ENCODE results near the gene RTL5.

Gene RTL5

DNA sequence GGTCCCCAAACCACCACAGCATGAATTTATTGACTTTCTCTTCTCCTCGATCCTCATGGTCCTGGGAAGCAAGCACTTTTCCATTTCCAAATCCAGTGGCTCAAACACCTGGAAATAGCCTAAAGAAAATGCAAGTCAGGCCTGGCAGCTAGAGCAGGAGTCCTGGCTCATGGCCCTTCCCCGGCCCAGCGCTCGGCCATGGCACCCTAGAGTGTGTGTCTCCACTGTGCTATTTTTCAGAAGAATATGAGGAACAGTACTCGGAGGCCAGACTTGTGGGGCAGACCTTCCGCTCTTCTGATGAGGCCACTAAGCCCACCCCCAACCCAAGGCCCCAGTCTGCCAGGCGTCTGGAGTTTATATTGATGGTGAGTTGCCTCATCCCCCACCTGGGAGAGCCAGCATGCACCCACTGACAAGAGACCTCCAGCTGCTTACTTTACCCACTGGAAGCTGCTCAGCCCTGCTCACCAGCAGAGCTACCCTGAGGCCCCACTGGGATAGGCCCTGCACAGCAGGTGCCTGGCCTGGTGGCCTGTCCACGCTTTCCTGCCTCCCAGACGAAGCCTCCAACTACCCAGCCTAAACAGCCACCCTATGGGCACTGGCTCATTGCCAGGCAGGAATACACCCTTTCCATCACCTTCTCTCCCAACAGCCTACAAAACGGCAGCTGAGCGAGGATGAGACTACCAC, 2.3 kb upstream of the RTL5 start:
- TF ChIP-seq SPI1 (IDR thresholded peaks at IDR 0.05; ENCODE audit: borderline replicate concordance, low read depth) (no peak), GABPA (IDR thresholded peaks at IDR 0.05; ENCODE audit: low read depth) (no peak), POLR2AphosphoS5 (IDR thresholded peaks at IDR 0.05; ENCODE audit: low read depth) (no peak)
- TF ChIP-seq, protein P1, sequence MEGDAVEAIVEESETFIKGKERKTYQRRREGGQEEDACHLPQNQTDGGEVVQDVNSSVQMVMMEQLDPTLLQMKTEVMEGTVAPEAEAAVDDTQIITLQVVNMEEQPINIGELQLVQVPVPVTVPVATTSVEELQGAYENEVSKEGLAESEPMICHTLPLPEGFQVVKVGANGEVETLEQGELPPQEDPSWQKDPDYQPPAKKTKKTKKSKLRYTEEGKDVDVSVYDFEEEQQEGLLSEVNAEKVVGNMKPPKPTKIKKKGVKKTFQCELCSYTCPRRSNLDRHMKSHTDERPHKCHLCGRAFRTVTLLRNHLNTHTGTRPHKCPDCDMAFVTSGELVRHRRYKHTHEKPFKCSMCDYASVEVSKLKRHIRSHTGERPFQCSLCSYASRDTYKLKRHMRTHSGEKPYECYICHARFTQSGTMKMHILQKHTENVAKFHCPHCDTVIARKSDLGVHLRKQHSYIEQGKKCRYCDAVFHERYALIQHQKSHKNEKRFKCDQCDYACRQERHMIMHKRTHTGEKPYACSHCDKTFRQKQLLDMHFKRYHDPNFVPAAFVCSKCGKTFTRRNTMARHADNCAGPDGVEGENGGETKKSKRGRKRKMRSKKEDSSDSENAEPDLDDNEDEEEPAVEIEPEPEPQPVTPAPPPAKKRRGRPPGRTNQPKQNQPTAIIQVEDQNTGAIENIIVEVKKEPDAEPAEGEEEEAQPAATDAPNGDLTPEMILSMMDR (IDR thresholded peaks at IDR 0.05; ENCODE audit: insufficient read depth, low read length): no peak
- TF ChIP-seq, protein P2, sequence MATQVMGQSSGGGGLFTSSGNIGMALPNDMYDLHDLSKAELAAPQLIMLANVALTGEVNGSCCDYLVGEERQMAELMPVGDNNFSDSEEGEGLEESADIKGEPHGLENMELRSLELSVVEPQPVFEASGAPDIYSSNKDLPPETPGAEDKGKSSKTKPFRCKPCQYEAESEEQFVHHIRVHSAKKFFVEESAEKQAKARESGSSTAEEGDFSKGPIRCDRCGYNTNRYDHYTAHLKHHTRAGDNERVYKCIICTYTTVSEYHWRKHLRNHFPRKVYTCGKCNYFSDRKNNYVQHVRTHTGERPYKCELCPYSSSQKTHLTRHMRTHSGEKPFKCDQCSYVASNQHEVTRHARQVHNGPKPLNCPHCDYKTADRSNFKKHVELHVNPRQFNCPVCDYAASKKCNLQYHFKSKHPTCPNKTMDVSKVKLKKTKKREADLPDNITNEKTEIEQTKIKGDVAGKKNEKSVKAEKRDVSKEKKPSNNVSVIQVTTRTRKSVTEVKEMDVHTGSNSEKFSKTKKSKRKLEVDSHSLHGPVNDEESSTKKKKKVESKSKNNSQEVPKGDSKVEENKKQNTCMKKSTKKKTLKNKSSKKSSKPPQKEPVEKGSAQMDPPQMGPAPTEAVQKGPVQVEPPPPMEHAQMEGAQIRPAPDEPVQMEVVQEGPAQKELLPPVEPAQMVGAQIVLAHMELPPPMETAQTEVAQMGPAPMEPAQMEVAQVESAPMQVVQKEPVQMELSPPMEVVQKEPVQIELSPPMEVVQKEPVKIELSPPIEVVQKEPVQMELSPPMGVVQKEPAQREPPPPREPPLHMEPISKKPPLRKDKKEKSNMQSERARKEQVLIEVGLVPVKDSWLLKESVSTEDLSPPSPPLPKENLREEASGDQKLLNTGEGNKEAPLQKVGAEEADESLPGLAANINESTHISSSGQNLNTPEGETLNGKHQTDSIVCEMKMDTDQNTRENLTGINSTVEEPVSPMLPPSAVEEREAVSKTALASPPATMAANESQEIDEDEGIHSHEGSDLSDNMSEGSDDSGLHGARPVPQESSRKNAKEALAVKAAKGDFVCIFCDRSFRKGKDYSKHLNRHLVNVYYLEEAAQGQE (IDR thresholded peaks at IDR 0.05; ENCODE audit: insufficient replicate concordance, low read depth): no peak
- no peak for DNase-seq (ENCODE audit: low read depth in 1 of 2, low spot score in 1 of 2)
- Histone ChIP-seq H3K27me3 (ENCODE audit: insufficient read depth, poor library complexity, severe bottlenecking) (peaks cover 7% of the 10 kb centered on the region), H3K4me3 (replicated peaks; ENCODE audit: insufficient read depth, low read length) (no peak overlapping the region), H3K27ac (replicated peaks) (no peak overlapping the region)

DNA sequence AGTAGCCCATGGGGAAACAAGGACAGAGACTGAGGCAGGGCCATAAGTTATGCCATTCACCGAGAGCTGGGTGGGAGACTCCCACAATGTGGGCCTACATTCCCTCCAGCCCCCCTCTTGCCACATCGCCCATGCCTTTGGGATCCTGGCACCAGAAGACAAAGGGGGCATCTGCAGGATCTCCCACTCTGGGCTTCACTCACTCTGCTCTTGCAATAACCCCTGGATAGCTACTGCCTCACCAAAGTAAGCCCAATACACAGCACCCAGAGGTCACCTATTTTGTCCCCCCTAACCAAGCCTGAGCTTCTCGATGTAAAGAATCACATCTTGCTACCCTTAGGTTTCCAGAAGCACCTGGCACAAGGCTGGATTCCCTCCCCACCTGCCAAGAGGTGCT, 741 bp upstream of the RTL5 start:
- no peak for TF ChIP-seq POLR2AphosphoS5 (IDR thresholded peaks at IDR 0.05; ENCODE audit: low read depth)
- TF ChIP-seq, protein P1 (IDR thresholded peaks at IDR 0.05; ENCODE audit: insufficient read depth, low read length): no peak
- TF ChIP-seq, protein P2 (IDR thresholded peaks at IDR 0.05; ENCODE audit: insufficient replicate concordance, low read depth): no peak
- peaks cover 7% of the 10 kb centered on the region for H3K27me3 ChIP-seq (ENCODE audit: insufficient read depth, poor library complexity, severe bottlenecking)
- no peak overlapping the region for H3K4me3 ChIP-seq (replicated peaks; ENCODE audit: insufficient read depth, low read length)
- DNase-seq (ENCODE audit: low read depth in 1 of 2, low spot score in 1 of 2): no peak
- H3K27ac ChIP-seq (replicated peaks): no peak overlapping the region

DNA sequence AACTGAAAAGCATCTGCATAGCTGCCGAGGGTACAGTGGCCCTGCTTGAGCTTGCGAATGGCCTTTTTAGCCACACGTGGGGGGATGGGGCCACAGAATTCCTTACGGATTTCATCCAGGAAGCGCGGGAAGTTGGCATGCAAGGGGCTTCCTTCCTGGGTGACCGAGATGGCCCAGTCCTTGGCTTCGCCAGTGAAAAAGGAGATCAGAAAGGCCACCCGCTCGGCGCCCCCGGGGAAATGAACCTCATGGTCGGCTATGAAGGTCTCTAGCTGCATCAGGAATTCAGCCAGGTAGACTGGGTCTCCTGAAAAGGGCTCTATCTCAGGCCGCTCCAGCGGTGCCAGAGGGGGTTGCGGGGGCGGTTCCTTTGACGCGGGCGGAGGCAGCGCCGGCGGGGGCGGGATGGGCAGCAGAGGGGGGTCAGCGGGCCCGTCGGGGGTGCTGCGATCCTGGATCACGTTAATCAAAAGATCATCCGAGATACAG, 909 bp downstream of the RTL5 start:
- no peak overlapping the region for H3K27ac ChIP-seq (replicated peaks)
- H3K27me3 ChIP-seq (ENCODE audit: insufficient read depth, poor library complexity, severe bottlenecking): peaks cover 7% of the 10 kb centered on the region
- no peak for DNase-seq (ENCODE audit: low read depth in 1 of 2, low spot score in 1 of 2)
- no peak for TF ChIP-seq SPI1 (IDR thresholded peaks at IDR 0.05; ENCODE audit: borderline replicate concordance, low read depth)
- H3K4me3 ChIP-seq (replicated peaks; ENCODE audit: insufficient read depth, low read length): 0 out of 2 replicates have a peak overlapping the region, but pooled peaks have one; percentile 25

DNA sequence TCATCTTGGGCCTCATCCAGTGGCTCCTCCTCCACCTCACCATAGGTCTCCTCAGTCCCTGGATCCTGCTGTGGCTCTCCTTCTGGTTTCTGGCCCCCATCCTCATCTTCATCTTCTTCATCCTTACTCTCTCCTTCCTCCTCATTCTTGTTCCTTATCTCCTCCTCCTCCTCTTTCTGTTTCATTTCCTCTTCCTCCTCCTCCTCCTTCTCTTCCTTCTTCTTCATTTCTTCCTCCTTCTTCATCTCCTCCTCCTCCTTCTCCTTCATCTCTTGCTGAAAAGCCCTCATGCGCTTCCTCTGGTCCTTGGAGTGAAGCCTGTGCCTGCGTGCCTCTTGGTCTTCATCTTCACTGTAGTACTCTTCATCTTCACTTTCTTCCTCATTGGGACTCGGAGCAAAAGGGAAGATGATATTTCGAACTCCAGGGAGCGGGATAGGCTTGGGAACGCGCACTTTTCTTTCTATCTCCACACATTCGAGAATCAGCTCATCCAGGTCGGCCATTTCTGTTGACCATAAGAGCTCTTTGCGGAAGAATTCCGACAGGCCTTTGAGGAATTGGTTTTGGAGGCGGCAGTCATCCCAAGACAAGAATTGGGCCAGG, 1.5 kb downstream of the RTL5 start:
- Histone ChIP-seq H3K27me3 (ENCODE audit: insufficient read depth, poor library complexity, severe bottlenecking) (peaks cover 7% of the 10 kb centered on the region), H3K4me3 (replicated peaks; ENCODE audit: insufficient read depth, low read length) (no peak overlapping the region), H3K27ac (replicated peaks) (no peak overlapping the region)
- TF ChIP-seq, protein P1 (IDR thresholded peaks at IDR 0.05; ENCODE audit: insufficient read depth, low read length): no peak
- TF ChIP-seq, protein P2 (IDR thresholded peaks at IDR 0.05; ENCODE audit: insufficient replicate concordance, low read depth): no peak
- TF ChIP-seq POLR2AphosphoS5 (IDR thresholded peaks at IDR 0.05; ENCODE audit: low read depth): no peak
- no peak for TF ChIP-seq SPI1 (IDR thresholded peaks at IDR 0.05; ENCODE audit: borderline replicate concordance, low read depth)
- no peak for TF ChIP-seq GABPA (IDR thresholded peaks at IDR 0.05; ENCODE audit: low read depth)
- no peak for DNase-seq (ENCODE audit: low read depth in 1 of 2, low spot score in 1 of 2)

Measured in HL-60 (cell line).